SK-N-SH (cell line): Measurements from ENCODE around the gene SEL1L2. TPM values are rescaled to one million over a fixed set of nuclear protein-coding genes. Genes with fewer than 3 reads are reported as not detected.

Experiments
- CTCF ChIA-PET: fragments of 300-600, 350-600 bp; formaldehyde crosslinking; extraction: SDS; loops from one replicate; lab custom pipeline; 2021; lab: Yijun Ruan, JAX
- POLR2A ChIA-PET: fragments of 350-600 bp; sonication (Branson Sonifier 250); formaldehyde crosslinking; extraction: SDS; loops from one replicate; lab custom pipeline; 2020; ENCODE audit warnings: antibody characterized with exemption, inconsistent platforms; lab: Yijun Ruan, JAX
- DNase-seq: peaks from one replicate; pipeline ENCODE4 v3.0.0; 2012
- H2AFZ ChIP-seq: fragments of 200-600 bp; sonication (generic); 2 replicates; pipeline ENCODE4 v1.8.1; 2016; ENCODE audit warnings: antibody characterized with exemption, mild to moderate bottlenecking, low read depth
- H3F3A ChIP-seq: fragments of 200-600 bp; sonication (generic); replicated peaks from 2 replicates; pipeline ENCODE3; 2016; ENCODE audit warnings: antibody characterized with exemption, mild to moderate bottlenecking; ENCODE audit not compliant: insufficient read depth
- H3K27ac ChIP-seq, 2 experiments: fragments of 200-500 bp in 1 of 2; fragments of 200-600 bp in 1 of 2; sonication (Bioruptor generic) in 1 of 2; sonication (generic), shearing (Covaris generic) in 1 of 2; 2 replicates each; pipeline versions ENCODE4 v1.5.1 to v1.6.1; 2014 to 2016; ENCODE audit warnings: low read depth in 2 of 2, inconsistent platforms in 1 of 2, low read length in 1 of 2, mild to moderate bottlenecking in 1 of 2, mixed read lengths in 1 of 2
- H3K27me3 ChIP-seq: fragments of 200-600 bp; sonication (generic), shearing (Covaris generic); 2 replicates; pipeline ENCODE4 v1.6.1; 2016; ENCODE audit warnings: mixed run types; ENCODE audit not compliant: insufficient read depth
- H3K36me3 ChIP-seq, 2 experiments: fragments of 200-500 bp in 1 of 2; fragments of 200-600 bp in 1 of 2; sonication (Bioruptor generic) in 1 of 2; sonication (generic) in 1 of 2; replicated peaks in 1 of 2; 2 replicates each; pipeline versions ENCODE3 to v1.5.1; 2014 to 2016; ENCODE audit warnings: low read length in 1 of 2, mild to moderate bottlenecking in 1 of 2; ENCODE audit not compliant: insufficient read depth in 2 of 2, control insufficient read depth in 1 of 2
- H3K4me1 ChIP-seq, 2 experiments: fragments of 200-500 bp in 1 of 2; fragments of 200-600 bp in 1 of 2; sonication (Bioruptor generic) in 1 of 2; sonication (generic), shearing (Covaris generic) in 1 of 2; 2 replicates each; pipeline versions ENCODE4 v1.5.1 to v1.6.1; 2014 to 2016; ENCODE audit warnings: low read depth in 1 of 2, low read length in 1 of 2, mixed run types in 1 of 2; ENCODE audit not compliant: insufficient read depth in 2 of 2, control insufficient read depth in 1 of 2
- H3K4me2 ChIP-seq: fragments of 200-600 bp; sonication (generic), shearing (Covaris generic); 2 replicates; pipeline ENCODE4 v1.6.1; 2017; ENCODE audit warnings: mixed run types
- H3K4me3 ChIP-seq, 2 experiments: fragments of 200-500 bp in 1 of 2; fragments of 200-600 bp in 1 of 2; sonication (Bioruptor generic) in 1 of 2; sonication (generic), shearing (Covaris generic) in 1 of 2; 2 replicates each; pipeline versions ENCODE4 v1.5.1 to v1.8.1; 2014 to 2016; ENCODE audit warnings: low read depth in 2 of 2, inconsistent platforms in 1 of 2, low read length in 1 of 2, mild to moderate bottlenecking in 1 of 2, mixed read lengths in 1 of 2, moderate library complexity in 1 of 2
- H3K79me2 ChIP-seq: fragments of 200-600 bp; sonication (generic); 2 replicates; pipeline ENCODE4 v1.8.1; 2017; ENCODE audit warnings: mild to moderate bottlenecking; ENCODE audit not compliant: insufficient read depth
- H3K9ac ChIP-seq: fragments of 200-600 bp; sonication (generic); 2 replicates; pipeline ENCODE4 v1.6.1; 2017; ENCODE audit warnings: mixed run types
- H3K9me2 ChIP-seq: fragments of 200-600 bp; sonication (generic); 2 replicates; pipeline ENCODE4 v1.6.1; 2017; ENCODE audit warnings: mixed run types
- H3K9me3 ChIP-seq: fragments of 200-600 bp; sonication (generic); 2 replicates; pipeline ENCODE4 v1.6.1; 2017; ENCODE audit warnings: mixed run types, mild to moderate bottlenecking, moderate library complexity
- H4K20me1 ChIP-seq: fragments of 200-600 bp; sonication (generic); 2 replicates; pipeline ENCODE4 v1.6.1; 2017; ENCODE audit warnings: mild to moderate bottlenecking, mixed run types; ENCODE audit not compliant: insufficient read depth
- ELF1 ChIP-seq: IDR thresholded peaks from 2 replicates; pipeline ENCODE4 v1.4.0; 2012
- FOSL2 ChIP-seq: IDR thresholded peaks from 2 replicates; pipeline ENCODE4 v1.4.0; 2012; ENCODE audit warnings: low read depth, mild to moderate bottlenecking, moderate library complexity, borderline replicate concordance
- JUND ChIP-seq: IDR thresholded peaks from 2 replicates; pipeline ENCODE4 v1.4.0; 2012
- PBX3 ChIP-seq: IDR thresholded peaks from 2 replicates; pipeline ENCODE4; 2012
- POLR2AphosphoS5 ChIP-seq: IDR thresholded peaks from 2 replicates; pipeline ENCODE4 v1.6.1; 2012; ENCODE audit warnings: low read depth, low read length
- RCOR1 ChIP-seq: fragments of 150-350 bp; IDR thresholded peaks from 2 replicates; pipeline ENCODE4 v1.6.1; 2017; ENCODE audit warnings: antibody characterized with exemption, low read length
- RFX5 ChIP-seq: IDR thresholded peaks from 2 replicates; pipeline ENCODE4 v1.6.1; 2012; ENCODE audit warnings: mild to moderate bottlenecking, improper control_type of control experiment, low read length
- TEAD4 ChIP-seq: IDR thresholded peaks from 2 replicates; pipeline ENCODE4 v1.4.0; 2012; ENCODE audit warnings: mild to moderate bottlenecking, borderline replicate concordance; ENCODE audit not compliant: insufficient read depth
- YY1 ChIP-seq: IDR thresholded peaks from 2 replicates; pipeline ENCODE4 v1.4.0; 2012; ENCODE audit warnings: low read depth, mild to moderate bottlenecking
- WGBS: methylation state at CpG from one replicate; pipeline ENCODE4 v1.1.6; 2017; ENCODE audit warnings: low lambda C conversion rate; 5-methylcytosine and 5-hydroxymethylcytosine counted together
- polyA plus RNA-seq, 3 experiments: library from polyadenylated mRNA; depleted of rRNA; stranded (reverse); fragments of >200 nt; gene quantifications; 2 replicates each; pipeline ENCODE4 v1.2.3, GENCODE V29; 2012
- TF ChIP-seq, protein P1 (sequence below): IDR thresholded peaks from 2 replicates; pipeline ENCODE4 v1.4.0; 2012; ENCODE audit warnings: low read depth

The SEL1L2 gene
- polyA plus RNA-seq, 1 of the 3 experiments (the other 2 are of a cell fraction): not detected

- no peaks in the 10 kb centered on the region for H3K27me3 ChIP-seq
- no peaks in the 10 kb centered on the region for H3K79me2 ChIP-seq
- peaks cover 4% of the 10 kb centered on the region for H3F3A ChIP-seq
- TF ChIP-seq RFX5: no peak
- no peak for TF ChIP-seq FOSL2
- TF ChIP-seq POLR2AphosphoS5: no peak
- TF ChIP-seq ELF1: no peak
- no peak for TF ChIP-seq PBX3
- no peak for TF ChIP-seq TEAD4
- TF ChIP-seq YY1: no peak
- TF ChIP-seq, protein P1, sequence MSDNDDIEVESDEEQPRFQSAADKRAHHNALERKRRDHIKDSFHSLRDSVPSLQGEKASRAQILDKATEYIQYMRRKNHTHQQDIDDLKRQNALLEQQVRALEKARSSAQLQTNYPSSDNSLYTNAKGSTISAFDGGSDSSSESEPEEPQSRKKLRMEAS: no peak
- H3K9me3 ChIP-seq: no peaks in the 10 kb centered on the region
- no peak overlapping the region for H3K4me3 ChIP-seq
- no peak overlapping the region for H3K27ac ChIP-seq
- no peak overlapping the region for H3K9ac ChIP-seq
- ChIA-PET POLR2A (no interaction called here), CTCF (interaction anchor here (0.8 to 1.4 kb wide), 2 partner anchors 228 to 239 kb away, joined by 3 read pairs; no protein-coding TSS in a partner anchor)
- peaks cover 0 to 10% of the 10 kb centered on the region in 2 experiments; a peak in 1 of 4 replicates for H3K4me1 ChIP-seq
- no peak overlapping the region for H3K4me2 ChIP-seq
- DNase-seq: no peak
- no peak overlapping the region for H2AFZ ChIP-seq
- peaks cover 48 to 62% of the 10 kb centered on the region in 2 experiments for H3K36me3 ChIP-seq
- H3K9me2 ChIP-seq: no peaks in the 10 kb centered on the region
- H4K20me1 ChIP-seq: no peaks in the 10 kb centered on the region
Observed at GRCh38 chr20:13817342-13817741, 173.1 kb downstream of the SEL1L2 start.

DNA sequence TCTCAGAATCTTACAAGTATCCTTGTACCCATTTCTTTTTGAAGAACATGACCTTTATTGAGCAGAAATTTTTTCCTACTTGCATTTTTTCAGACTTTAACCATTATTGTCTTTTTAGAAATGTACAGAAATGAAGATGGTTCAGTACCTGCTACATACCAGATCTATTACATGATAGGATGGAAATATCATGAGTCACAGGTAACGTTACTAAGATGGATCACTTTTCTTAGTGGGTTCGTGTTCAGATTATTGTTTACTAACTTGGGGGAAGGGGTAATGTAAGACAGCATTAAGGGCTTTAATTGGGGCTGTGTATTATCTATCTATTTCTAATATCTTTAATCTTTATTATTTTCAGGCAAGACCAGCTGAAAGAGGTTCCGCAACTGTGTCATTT is 173.7 kb downstream of the SEL1L2 start:
- Histone ChIP-seq H3K27ac (no peak overlapping the region), H2AFZ (no peak overlapping the region), H3K27me3 (no peaks in the 10 kb centered on the region), H3K79me2 (no peaks in the 10 kb centered on the region), H3K36me3 (peaks cover 51 to 67% of the 10 kb centered on the region in 2 experiments), H3K4me1 (peaks cover 0 to 10% of the 10 kb centered on the region in 2 experiments; a peak in 1 of 4 replicates), H4K20me1 (no peaks in the 10 kb centered on the region), H3F3A (peaks cover 4% of the 10 kb centered on the region), H3K4me2 (no peak overlapping the region), H3K9ac (no peak overlapping the region), H3K4me3 (no peak overlapping the region), H3K9me2 (no peaks in the 10 kb centered on the region), H3K9me3 (no peaks in the 10 kb centered on the region)
- POLR2A ChIA-PET: no interaction called here
- CTCF ChIA-PET: interaction anchor here (0.8 to 1.4 kb wide), 3 partner anchors 33 to 239 kb away, joined by 3 read pairs; partner anchors contain the start of genes ESF1 and NDUFAF5
- 51% methylated on average over 3 of the region's 3 CpGs for WGBS
- TF ChIP-seq FOSL2 (peak; percentile 31; the same call in 1 of the 2 replicates), RCOR1 (no peak), PBX3 (peak; percentile 29; the same call in 1 of the 2 replicates), JUND (peak; percentile 18; the same call in 1 of the 2 replicates)
- no peak for DNase-seq
